A549 (cell line): ENCODE data around the gene FGF5.

ENCODE experiments used
- CTCF ChIP-seq: fragments of >200 bp; sonication (Bioruptor Twin); formaldehyde crosslinking; IDR thresholded peaks from 3 replicates; pipeline ENCODE4 v1.5.1; 2016
- POLR2A ChIP-seq: IDR thresholded peaks from 2 replicates; pipeline ENCODE4 v1.6.1; 2012; ENCODE audit warnings: mild to moderate bottlenecking, low read length
- SREBF2 ChIP-seq: fragments of 450-650 bp; IDR thresholded peaks from 2 replicates; pipeline ENCODE4 v1.6.1; 2014; ENCODE audit warnings: mild to moderate bottlenecking, moderate library complexity
- TF ChIP-seq, protein P1 (sequence below): fragments of 250-450 bp; sonication (Bioruptor Pico); IDR thresholded peaks from 2 replicates; pipeline ENCODE4 v1.5.0; 2021; ENCODE audit warnings: mild to moderate bottlenecking, moderate library complexity, borderline replicate concordance
- TF ChIP-seq, protein P2 (sequence below): IDR thresholded peaks from 2 replicates; pipeline ENCODE4 v1.6.1; 2012

- TF ChIP-seq POLR2A (no peak), CTCF (no peak), SREBF2 (no peak)
- TF ChIP-seq, protein P1, sequence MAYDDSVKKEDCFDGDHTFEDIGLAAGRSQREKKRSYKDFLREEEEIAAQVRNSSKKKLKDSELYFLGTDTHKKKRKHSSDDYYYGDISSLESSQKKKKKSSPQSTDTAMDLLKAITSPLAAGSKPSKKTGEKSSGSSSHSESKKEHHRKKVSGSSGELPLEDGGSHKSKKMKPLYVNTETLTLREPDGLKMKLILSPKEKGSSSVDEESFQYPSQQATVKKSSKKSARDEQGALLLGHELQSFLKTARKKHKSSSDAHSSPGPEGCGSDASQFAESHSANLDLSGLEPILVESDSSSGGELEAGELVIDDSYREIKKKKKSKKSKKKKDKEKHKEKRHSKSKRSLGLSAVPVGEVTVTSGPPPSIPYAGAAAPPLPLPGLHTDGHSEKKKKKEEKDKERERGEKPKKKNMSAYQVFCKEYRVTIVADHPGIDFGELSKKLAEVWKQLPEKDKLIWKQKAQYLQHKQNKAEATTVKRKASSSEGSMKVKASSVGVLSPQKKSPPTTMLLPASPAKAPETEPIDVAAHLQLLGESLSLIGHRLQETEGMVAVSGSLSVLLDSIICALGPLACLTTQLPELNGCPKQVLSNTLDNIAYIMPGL (CRISPR knock-in tag), result no peak
- TF ChIP-seq, protein P2, sequence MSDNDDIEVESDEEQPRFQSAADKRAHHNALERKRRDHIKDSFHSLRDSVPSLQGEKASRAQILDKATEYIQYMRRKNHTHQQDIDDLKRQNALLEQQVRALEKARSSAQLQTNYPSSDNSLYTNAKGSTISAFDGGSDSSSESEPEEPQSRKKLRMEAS, result no peak
Observed at GRCh38 chr4:80229590-80229989, 36.9 kb upstream of the FGF5 start.
